Skeletal muscle satellite cell (primary cell): ENCODE results near the gene PMF1.
A peak's percentile ranks its signal among the peaks of the same experiment; 100 is the strongest.
"Not testable (repeated sequence)": the region's sequence is repeated elsewhere in the genome, so short reads cannot be mapped to it uniquely, and the experiment has no call there.

ENCODE experiments used
- H3K27me3 ChIP-seq: 2 replicates; pipeline ENCODE4 v1.7.0; 2013; ENCODE audit warnings: low read length; ENCODE audit not compliant: control insufficient read depth, insufficient read depth
- H3K36me3 ChIP-seq: 2 replicates; pipeline ENCODE4 v1.7.0; 2013; ENCODE audit warnings: mild to moderate bottlenecking, control low read depth, low read length; ENCODE audit not compliant: insufficient read depth
- H3K4me1 ChIP-seq: 2 replicates; pipeline ENCODE4 v1.7.0; 2013; ENCODE audit warnings: low read length; ENCODE audit not compliant: control insufficient read depth, insufficient read depth
- H3K4me2 ChIP-seq: 2 replicates; pipeline ENCODE4 v1.7.0; 2013; ENCODE audit warnings: mild to moderate bottlenecking, low read length
- H3K4me3 ChIP-seq: 2 replicates; pipeline ENCODE4 v1.7.0; 2013; ENCODE audit warnings: low read length
- H3K9ac ChIP-seq: 2 replicates; pipeline ENCODE4 v1.7.0; 2013; ENCODE audit warnings: mild to moderate bottlenecking, low read depth, low read length, moderate library complexity
- H3K9me3 ChIP-seq: replicated peaks from 2 replicates; pipeline ENCODE4 v1.7.0; 2013; ENCODE audit warnings: mild to moderate bottlenecking, control low read depth, low read length

PMF1 gene

DNA sequence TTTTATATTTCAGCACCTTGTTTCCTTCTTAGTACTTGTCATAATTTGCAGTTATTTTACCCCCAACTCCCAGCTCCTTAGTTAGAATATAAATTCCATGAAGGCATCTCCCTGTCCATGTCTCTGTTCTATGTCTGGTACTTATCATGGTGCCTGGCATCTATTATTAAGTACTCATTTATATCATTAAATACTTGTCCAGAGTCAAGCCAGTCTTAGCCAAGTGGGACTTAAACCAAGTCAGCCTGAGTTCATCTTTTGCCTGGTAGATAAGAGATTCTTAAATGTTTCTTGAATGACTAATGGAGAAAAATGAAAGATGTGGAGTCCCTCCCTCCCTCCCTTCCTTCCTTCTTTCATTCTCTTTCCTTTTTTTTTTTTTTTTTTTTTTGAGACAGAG lies 9.5 kb upstream of the PMF1 start:
- Histone ChIP-seq H3K36me3 (peaks cover 25% of the 10 kb centered on the region), H3K4me1 (peaks cover 6% of the 10 kb centered on the region), H3K9me3 (no peaks in the 10 kb centered on the region), H3K4me2 (no peak overlapping the region), H3K4me3 (no peak overlapping the region), H3K27me3 (no peaks in the 10 kb centered on the region), H3K9ac (no peak overlapping the region)

GRCh38 chr1:156204686-156205085 lies 8.1 kb upstream of the PMF1 start:
- Histone ChIP-seq H3K4me2 (no peak overlapping the region), H3K9me3 (no peaks in the 10 kb centered on the region), H3K36me3 (peaks cover 24% of the 10 kb centered on the region), H3K4me3 (no peak overlapping the region), H3K27me3 (no peaks in the 10 kb centered on the region), H3K4me1 (peaks cover 6% of the 10 kb centered on the region), H3K9ac (no peak overlapping the region)

DNA sequence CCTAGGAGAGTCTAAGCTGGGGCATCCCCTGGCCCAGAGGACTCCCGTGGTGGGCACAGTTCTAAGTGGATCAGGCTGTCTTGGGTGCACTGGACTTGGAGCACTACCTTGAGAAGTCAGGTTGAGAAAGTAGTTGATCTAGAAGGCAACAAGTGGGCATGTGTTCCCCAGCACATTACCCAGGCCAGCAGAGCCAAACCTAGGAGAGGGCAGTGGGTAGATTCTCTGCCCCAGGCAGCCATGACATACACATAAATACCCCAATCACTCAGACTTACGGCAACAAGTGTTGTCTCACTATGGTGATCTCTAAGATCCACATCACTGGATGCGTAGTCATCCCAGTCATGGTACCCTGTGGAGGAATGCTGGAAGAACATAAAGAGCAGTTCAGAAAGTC lies 1.6 kb upstream of the PMF1 start:
- H3K4me3 ChIP-seq = no peak overlapping the region
- H3K9ac ChIP-seq = no peak overlapping the region
- H3K4me1 ChIP-seq = peaks cover 11% of the 10 kb centered on the region
- H3K36me3 ChIP-seq = peaks cover 28% of the 10 kb centered on the region
- H3K4me2 ChIP-seq = no peak overlapping the region
- no peaks in the 10 kb centered on the region for H3K9me3 ChIP-seq
- no peaks in the 10 kb centered on the region for H3K27me3 ChIP-seq

- Histone ChIP-seq H3K36me3 (peaks cover 28% of the 10 kb centered on the region), H3K9ac (peak overlapping the region; percentile 94)
Observed at GRCh38 chr1:156212130-156212529, 677 bp upstream of the PMF1 start.

DNA sequence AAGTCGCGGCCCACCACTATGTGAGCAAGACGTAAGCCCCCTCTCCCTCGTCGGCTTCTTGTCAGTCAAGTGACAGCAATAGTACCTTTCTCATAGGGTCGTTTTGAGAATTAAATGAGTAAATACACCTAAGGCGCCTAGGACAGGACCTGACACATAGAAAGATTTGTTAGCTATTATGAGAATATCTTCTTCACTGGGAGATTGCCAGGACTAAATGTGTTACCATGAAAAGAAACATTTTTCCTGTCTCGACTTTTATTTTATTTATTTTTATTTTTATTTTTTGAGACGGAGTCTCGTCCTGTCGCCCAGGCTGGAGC lies 798 bp downstream of the PMF1 start:
- Histone ChIP-seq H3K4me3 (peak overlapping the region; percentile 87), H3K9me3 (no peaks in the 10 kb centered on the region), H3K9ac (peak overlapping the region; percentile 94), H3K4me2 (peak overlapping the region; percentile 99), H3K36me3 (peaks cover 20% of the 10 kb centered on the region), H3K4me1 (peaks cover 18% of the 10 kb centered on the region), H3K27me3 (no peaks in the 10 kb centered on the region)

More at GRCh38 chr1:156212130-156212529, 677 bp upstream of the PMF1 start:
- peak overlapping the region; percentile 87 for H3K4me3 ChIP-seq
- no peaks in the 10 kb centered on the region for H3K9me3 ChIP-seq
- peaks cover 11% of the 10 kb centered on the region for H3K4me1 ChIP-seq
- H3K27me3 ChIP-seq = no peaks in the 10 kb centered on the region
- H3K4me2 ChIP-seq = peak overlapping the region; percentile 99

- peak overlapping the region; percentile 87 for H3K4me3 ChIP-seq
- H3K9me3 ChIP-seq = no peaks in the 10 kb centered on the region
- peak overlapping the region; percentile 94 for H3K9ac ChIP-seq
- peaks cover 18% of the 10 kb centered on the region for H3K4me1 ChIP-seq
- no peaks in the 10 kb centered on the region for H3K27me3 ChIP-seq
- H3K4me2 ChIP-seq = peak overlapping the region; percentile 99
- H3K36me3 ChIP-seq = peaks cover 20% of the 10 kb centered on the region
Observed at GRCh38 chr1:156214024-156214748, 1.4 kb downstream of the PMF1 start.

DNA sequence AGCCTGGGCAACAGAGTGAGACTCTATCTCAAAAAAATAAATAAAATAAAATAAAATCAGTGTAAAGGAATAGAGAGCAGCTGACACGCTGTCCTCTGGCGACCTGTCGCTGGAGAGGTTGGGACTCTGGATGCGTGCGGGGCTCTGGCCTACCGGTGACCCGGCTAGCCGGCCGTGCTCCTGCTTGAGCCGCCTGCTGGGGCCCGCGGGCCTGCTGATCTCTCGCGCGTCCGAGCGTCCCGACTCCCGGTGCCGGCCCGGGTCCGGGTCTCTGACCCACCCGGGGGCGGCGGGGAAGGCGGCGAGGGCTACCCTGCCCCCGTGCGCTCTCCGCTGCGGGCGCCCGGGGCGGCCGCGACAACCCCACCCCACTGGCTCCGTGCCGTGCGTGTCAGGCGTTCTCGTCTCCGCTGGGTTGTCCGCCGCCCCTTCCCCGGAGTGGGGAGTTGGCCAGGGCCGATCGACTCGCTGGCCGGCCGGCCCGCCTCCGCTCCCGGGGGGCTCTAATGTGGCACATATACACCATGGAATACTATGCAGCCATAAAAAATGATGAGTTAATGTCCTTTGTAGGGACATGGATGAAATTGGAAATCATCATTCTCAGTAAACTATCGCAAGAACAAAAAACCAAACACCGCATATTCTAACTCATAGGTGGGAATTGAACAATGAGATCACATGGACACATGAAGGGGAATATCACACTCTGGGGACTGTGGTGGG lies 3.7 kb downstream of the PMF1 start:
- not testable (repeated sequence) for H3K4me3 ChIP-seq, H3K9ac ChIP-seq, H3K4me2 ChIP-seq, H3K27me3 ChIP-seq, H3K36me3 ChIP-seq, H3K9me3 ChIP-seq
- peaks cover 18% of the 10 kb centered on the region for H3K4me1 ChIP-seq

GRCh38 chr1:156217871-156218270 lies 5.1 kb downstream of the PMF1 start:
- no peak overlapping the region for H3K4me2 ChIP-seq
- H3K9ac ChIP-seq = no peak overlapping the region
- H3K27me3 ChIP-seq = no peaks in the 10 kb centered on the region
- no peaks in the 10 kb centered on the region for H3K9me3 ChIP-seq
- peaks cover 12% of the 10 kb centered on the region for H3K36me3 ChIP-seq
- H3K4me3 ChIP-seq = no peak overlapping the region
- H3K4me1 ChIP-seq = peaks cover 19% of the 10 kb centered on the region

GRCh38 chr1:156220226-156220625 lies 7.4 kb downstream of the PMF1 start:
- H3K4me3 ChIP-seq = no peak overlapping the region
- H3K9me3 ChIP-seq = no peaks in the 10 kb centered on the region
- no peak overlapping the region for H3K4me2 ChIP-seq
- peaks cover 17% of the 10 kb centered on the region for H3K36me3 ChIP-seq
- H3K9ac ChIP-seq = no peak overlapping the region
- H3K4me1 ChIP-seq = peaks cover 15% of the 10 kb centered on the region
- H3K27me3 ChIP-seq = no peaks in the 10 kb centered on the region

- Histone ChIP-seq H3K9ac (no peak overlapping the region), H3K4me1 (peaks cover 15% of the 10 kb centered on the region), H3K27me3 (no peaks in the 10 kb centered on the region), H3K36me3 (peaks cover 17% of the 10 kb centered on the region), H3K4me3 (no peak overlapping the region), H3K4me2 (no peak overlapping the region), H3K9me3 (no peaks in the 10 kb centered on the region)
Observed at GRCh38 chr1:156221986-156222692, 9.3 kb downstream of the PMF1 start.

- Histone ChIP-seq H3K4me1 (peaks cover 8% of the 10 kb centered on the region), H3K36me3 (peaks cover 21% of the 10 kb centered on the region), H3K9ac (no peak overlapping the region), H3K4me2 (no peak overlapping the region), H3K9me3 (no peaks in the 10 kb centered on the region), H3K27me3 (no peaks in the 10 kb centered on the region), H3K4me3 (no peak overlapping the region)
Observed at GRCh38 chr1:156225677-156226014, 12.8 kb downstream of the PMF1 start.
